Tibial nerve (tissue), 4 donors: Measurements from ENCODE around the gene MRPL33. TPM values are rescaled to one million over a fixed set of nuclear protein-coding genes. Genes with fewer than 3 reads are reported as not detected.

ENCODE experiments used
- DNase-seq, 2 donors: peaks; one replicate each; pipeline ENCODE4 v3.0.0-alpha.2; 2019; ENCODE audit warnings: low spot score in 2 of 2
- H3K27ac ChIP-seq, 4 donors: fragments of 200-600 bp; sonication (generic) in 3 of 4; one replicate each; pipeline ENCODE4 v1.5.1; 2017 to 2019; ENCODE audit warnings: mild to moderate bottlenecking in 1 of 4
- H3K27me3 ChIP-seq, 2 donors: fragments of 200-600 bp; sonication (generic) in 1 of 2; one replicate each; pipeline versions ENCODE4 v1.5.1 to v1.6.0; 2017 to 2019
- H3K36me3 ChIP-seq, 3 donors: fragments of 200-600 bp; sonication (generic); one replicate each; pipeline ENCODE4 v1.5.1; 2018 to 2019
- H3K4me1 ChIP-seq, 4 donors: fragments of 200-600 bp; sonication (generic) in 3 of 4; one replicate each; pipeline ENCODE4 v1.5.1; 2017 to 2019
- H3K4me3 ChIP-seq, 4 donors: fragments of 200-600 bp; sonication (generic) in 3 of 4; one replicate each; pipeline ENCODE4 v1.5.1; 2017 to 2019; ENCODE audit warnings: mild to moderate bottlenecking in 1 of 4, moderate library complexity in 1 of 4
- H3K9me3 ChIP-seq, 4 donors: fragments of 200-600 bp; sonication (generic) in 3 of 4; one replicate each; pipeline ENCODE4 v1.5.1; 2017 to 2019
- CTCF ChIP-seq, 5 experiments: fragments of 200-600 bp in 3 of 5; fragments of 450-650 bp in 2 of 5; sonication (generic) in 3 of 5; IDR thresholded peaks; one replicate each; pipeline ENCODE4 v1.5.1; 2016 to 2019; ENCODE audit warnings: antibody characterized with exemption in 5 of 5, mild to moderate bottlenecking in 3 of 5, moderate library complexity in 2 of 5
- EP300 ChIP-seq, 2 donors: sonication (generic); formaldehyde crosslinking; IDR thresholded peaks; one replicate each; pipeline ENCODE4 v1.6.1; 2017; ENCODE audit warnings: antibody characterized with exemption in 2 of 2, mild to moderate bottlenecking in 1 of 2
- POLR2A ChIP-seq, 2 donors: fragments of 450-650 bp; IDR thresholded peaks; one replicate each; pipeline ENCODE4 v1.6.1; 2017; ENCODE audit warnings: antibody characterized with exemption in 2 of 2, mild to moderate bottlenecking in 2 of 2, moderate library complexity in 2 of 2
- WGBS, 2 donors: methylation state at CpG; one replicate each; pipeline ENCODE4 v1.1.5; 2018; 5-methylcytosine and 5-hydroxymethylcytosine counted together
- total RNA-seq, 4 donors: library from RNA; depleted of rRNA; stranded (reverse); fragments of >200 nt; gene quantifications; one replicate each; pipeline ENCODE4 v1.1.0, GENCODE V29; 2016

MRPL33 gene
- total RNA-seq, 4 donors from 2014 or later: 101 to 186 (median 119) TPM

GRCh38 chr2:27724905-27725701, 46.4 kb upstream of the MRPL33 start:
- Histone ChIP-seq H3K27me3 (no peaks in the 10 kb centered on the region), H3K27ac (peak overlapping the region; percentile 72 to 95 (median 84)), H3K36me3 (no peaks in the 10 kb centered on the region), H3K4me1 (peaks cover 0 to 46% (median 16%) of the 10 kb centered on the region in 4 donors), H3K9me3 (no peaks in the 10 kb centered on the region), H3K4me3 (no peak overlapping the region)
- no peak for TF ChIP-seq POLR2A (IDR thresholded peaks at IDR 0.05)
- TF ChIP-seq EP300 (IDR thresholded peaks at IDR 0.05): peak; percentile 24 to 79
- no peak for DNase-seq
- WGBS, 2 donors: 30% methylated on average over 5 of the region's 5 CpGs

- TF ChIP-seq CTCF (IDR thresholded peaks at IDR 0.05) (no peak), EP300 (IDR thresholded peaks at IDR 0.05) (no peak), POLR2A (IDR thresholded peaks at IDR 0.05) (no peak)
- Histone ChIP-seq H3K27me3 (no peaks in the 10 kb centered on the region), H3K27ac (no peak overlapping the region), H3K4me1 (peaks cover 0 to 50% (median 16%) of the 10 kb centered on the region in 4 donors), H3K36me3 (no peaks in the 10 kb centered on the region), H3K9me3 (no peaks in the 10 kb centered on the region), H3K4me3 (no peak overlapping the region)
- WGBS, 2 donors: 86 to 88% methylated on average over 9 of the region's 9 CpGs
- DNase-seq: no peak
Observed at GRCh38 chr2:27727257-27727656, 44.3 kb upstream of the MRPL33 start.

- H3K4me1 ChIP-seq: peaks cover 0 to 44% (median 15%) of the 10 kb centered on the region in 4 donors
- H3K27me3 ChIP-seq: no peaks in the 10 kb centered on the region
- H3K9me3 ChIP-seq: no peaks in the 10 kb centered on the region
- no peaks in the 10 kb centered on the region for H3K36me3 ChIP-seq
- TF ChIP-seq EP300 (IDR thresholded peaks at IDR 0.05): no peak
- no peak for TF ChIP-seq POLR2A (IDR thresholded peaks at IDR 0.05)
- no peak for TF ChIP-seq CTCF (IDR thresholded peaks at IDR 0.05)
- no peak overlapping the region for H3K4me3 ChIP-seq
- no peak for DNase-seq
- WGBS, 2 donors: 67 to 70% methylated on average over 5 of the region's 5 CpGs
- peak overlapping the region in 2 of 4 donors; percentile 32 to 59 for H3K27ac ChIP-seq
Observed at GRCh38 chr2:27728081-27728858, 43.2 kb upstream of the MRPL33 start.

DNA sequence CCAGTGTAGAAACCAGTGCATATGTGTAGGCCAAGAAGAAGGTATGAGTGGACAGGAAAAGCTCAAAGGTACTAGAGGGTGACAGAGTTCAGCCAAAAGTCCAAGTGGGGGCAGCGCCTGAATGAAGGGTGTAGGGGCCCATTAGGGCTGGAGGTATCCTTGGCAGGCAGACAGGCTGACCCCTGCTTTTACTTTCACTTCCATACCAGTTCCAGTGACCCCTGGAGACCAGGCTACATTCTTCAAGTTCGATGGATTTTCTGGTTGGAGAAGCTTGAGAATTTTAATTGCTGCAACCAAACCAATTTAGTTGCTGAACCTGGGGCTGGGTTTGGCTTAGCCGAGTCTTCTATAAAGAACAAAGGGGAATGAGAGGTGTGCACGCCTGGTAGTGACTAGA, 42.3 kb upstream of the MRPL33 start:
- TF ChIP-seq POLR2A (IDR thresholded peaks at IDR 0.05): no peak
- Histone ChIP-seq H3K27ac (peak overlapping the region in 1 of 4 donors; percentile 59), H3K4me1 (peaks cover 0 to 35% (median 6%) of the 10 kb centered on the region in 4 donors), H3K9me3 (no peaks in the 10 kb centered on the region), H3K4me3 (no peak overlapping the region), H3K27me3 (no peaks in the 10 kb centered on the region), H3K36me3 (no peaks in the 10 kb centered on the region)
- WGBS, 2 donors: 38 to 45% methylated on average over 4 of the region's 4 CpGs
- DNase-seq: no peak

GRCh38 chr2:27729614-27730013, 41.9 kb upstream of the MRPL33 start:
- no peaks in the 10 kb centered on the region for H3K27me3 ChIP-seq
- no peak overlapping the region for H3K4me3 ChIP-seq
- WGBS, 2 donors: 95 to 96% methylated on average over 4 of the region's 4 CpGs
- H3K36me3 ChIP-seq: no peaks in the 10 kb centered on the region
- DNase-seq: no peak
- H3K27ac ChIP-seq: peak overlapping the region in 1 of 4 donors; percentile 59
- peaks cover 0 to 34% (median 5%) of the 10 kb centered on the region in 4 donors for H3K4me1 ChIP-seq
- TF ChIP-seq POLR2A (IDR thresholded peaks at IDR 0.05): no peak
- TF ChIP-seq EP300 (IDR thresholded peaks at IDR 0.05): no peak
- no peak for TF ChIP-seq CTCF (IDR thresholded peaks at IDR 0.05)
- no peaks in the 10 kb centered on the region for H3K9me3 ChIP-seq

GRCh38 chr2:27730261-27730662, 41.3 kb upstream of the MRPL33 start:
- peak overlapping the region in 1 of 4 donors; percentile 23 for H3K27ac ChIP-seq
- TF ChIP-seq EP300 (IDR thresholded peaks at IDR 0.05): no peak
- no peak for TF ChIP-seq POLR2A (IDR thresholded peaks at IDR 0.05)
- TF ChIP-seq CTCF (IDR thresholded peaks at IDR 0.05): no peak
- peaks cover 0 to 34% (median 7%) of the 10 kb centered on the region in 4 donors for H3K4me1 ChIP-seq
- WGBS, 2 donors: 85% methylated on average over 3 of the region's 3 CpGs; no CpG with 5 or more reads in 1 of the 2 donors
- H3K9me3 ChIP-seq: no peaks in the 10 kb centered on the region
- H3K4me3 ChIP-seq: no peak overlapping the region
- no peak for DNase-seq
- H3K27me3 ChIP-seq: no peaks in the 10 kb centered on the region
- no peaks in the 10 kb centered on the region for H3K36me3 ChIP-seq
